ENCODE data around the gene RASD1.
"Not testable (repeated sequence)": the region's sequence is repeated elsewhere in the genome, so short reads cannot be mapped to it uniquely, and the experiment has no call there.

The RASD1 gene

GRCh38 chr17:17497845-17498520 is 1.8 kb upstream of the RASD1 start:
- DNase-seq (ENCODE audit: low read depth in 2 of 3, low spot score in 2 of 3): no peak

- DNase-seq (ENCODE audit: low read depth in 2 of 3, low spot score in 2 of 3): no peak
Measured at GRCh38 chr17:17497065-17497844, 1.1 kb upstream of the RASD1 start.

- DNase-seq (ENCODE audit: low read depth in 2 of 3, low spot score in 2 of 3): no peak
Measured at GRCh38 chr17:17495536-17496188, 533 bp downstream of the RASD1 start.

GRCh38 chr17:17494870-17495535 is 1.2 kb downstream of the RASD1 start:
- DNase-seq (ENCODE audit: low read depth in 2 of 3, low spot score in 2 of 3): no peak

GRCh38 chr17:17494499-17494869 is 1.7 kb downstream of the RASD1 start:
- DNase-seq (ENCODE audit: low read depth in 2 of 3, low spot score in 2 of 3): no peak

- no peak for DNase-seq (ENCODE audit: low read depth in 2 of 3, low spot score in 2 of 3)
Measured at GRCh38 chr17:17493986-17494466, 2.2 kb downstream of the RASD1 start.

GRCh38 chr17:17493249-17493985 is 2.8 kb downstream of the RASD1 start:
- DNase-seq (ENCODE audit: low read depth in 2 of 3, low spot score in 2 of 3): no peak

- no peak for DNase-seq (ENCODE audit: low read depth in 2 of 3, low spot score in 2 of 3)
Measured at GRCh38 chr17:17492571-17492970, 3.6 kb downstream of the RASD1 start.

GRCh38 chr17:17492085-17492484 is 4.1 kb downstream of the RASD1 start:
- no peak for DNase-seq (ENCODE audit: low read depth in 2 of 3, low spot score in 2 of 3)

- no peak for DNase-seq (ENCODE audit: low read depth in 2 of 3, low spot score in 2 of 3)
Measured at GRCh38 chr17:17491546-17491988, 4.6 kb downstream of the RASD1 start.

GRCh38 chr17:17491031-17491471 is 5.1 kb downstream of the RASD1 start:
- no peak for DNase-seq (ENCODE audit: low read depth in 2 of 3, low spot score in 2 of 3)

- no peak for DNase-seq (ENCODE audit: low read depth in 2 of 3, low spot score in 2 of 3)
Measured at GRCh38 chr17:17487998-17488397, 8.2 kb downstream of the RASD1 start.

- not testable (repeated sequence) for DNase-seq (ENCODE audit: low read depth in 2 of 3, low spot score in 2 of 3)
Measured at GRCh38 chr17:17486416-17486815, 9.8 kb downstream of the RASD1 start.

- no peak for DNase-seq (ENCODE audit: low read depth in 2 of 3, low spot score in 2 of 3)
Measured at GRCh38 chr17:17485420-17485819, 10.8 kb downstream of the RASD1 start.

GRCh38 chr17:17484451-17484899 is 11.7 kb downstream of the RASD1 start:
- DNase-seq (ENCODE audit: low read depth in 2 of 3, low spot score in 2 of 3): peak in 1 of 3 experiments; percentile 36

GRCh38 chr17:17481860-17482259 is 14.3 kb downstream of the RASD1 start:
- no peak for DNase-seq (ENCODE audit: low read depth in 2 of 3, low spot score in 2 of 3)

GRCh38 chr17:17480593-17481148 is 15.5 kb downstream of the RASD1 start:
- no peak for DNase-seq (ENCODE audit: low read depth in 2 of 3, low spot score in 2 of 3)

- DNase-seq (ENCODE audit: low read depth in 2 of 3, low spot score in 2 of 3): no peak
Measured at GRCh38 chr17:17479209-17479608, 17.0 kb downstream of the RASD1 start.

- peak; percentile 85 to 97 (median 97) for DNase-seq (ENCODE audit: low read depth in 2 of 3, low spot score in 2 of 3)
Measured at GRCh38 chr17:17476865-17477467, 19.2 kb downstream of the RASD1 start, which contains the start of gene MED9. MED9 (plus strand) TSS chr17:17477000; CDS start chr17:17477042, 42 bp downstream.

GRCh38 chr17:17474341-17474740 is 21.9 kb downstream of the RASD1 start:
- no peak for DNase-seq (ENCODE audit: low read depth in 2 of 3, low spot score in 2 of 3)

Measured in activated CD8-positive, alpha-beta memory T cell treated with anti-CD3 and anti-CD28 coated beads for 48 hours (primary cell).